SU-DHL-6 (cell line): Measurements from ENCODE around the gene MRE11.

ENCODE experiments used
- H2AFZ ChIP-seq: fragments of 200-600 bp; sonication (generic); 2 replicates; pipeline ENCODE4 v1.6.1; 2014; ENCODE audit warnings: low read depth, mild to moderate bottlenecking, moderate library complexity, mixed read lengths, antibody characterized with exemption, low read length; ENCODE audit not compliant: severe bottlenecking
- H3F3A ChIP-seq: fragments of 200-600 bp; shearing (Covaris generic); 2 replicates; pipeline ENCODE4 v1.6.0; 2016; ENCODE audit warnings: antibody characterized with exemption, mild to moderate bottlenecking; ENCODE audit not compliant: insufficient read depth
- H3K27ac ChIP-seq: fragments of 200-600 bp; sonication (generic); 2 replicates; pipeline ENCODE4 v1.5.1; 2016; ENCODE audit warnings: low read depth, mild to moderate bottlenecking, low read length, moderate library complexity, mixed read lengths
- H3K27me3 ChIP-seq: fragments of 200-600 bp; sonication (generic), shearing (Covaris generic); 2 replicates; pipeline ENCODE4 v1.6.0; 2014; ENCODE audit warnings: mild to moderate bottlenecking, low read length
- H3K36me3 ChIP-seq: fragments of 200-600 bp; sonication (generic); 2 replicates; pipeline ENCODE4 v1.6.1; 2014; ENCODE audit warnings: mild to moderate bottlenecking, low read length, mixed read lengths
- H3K4me2 ChIP-seq: fragments of 300-600, 200-600 bp; shearing (Covaris generic), sonication (generic); 2 replicates; pipeline ENCODE4 v1.6.0; 2014; ENCODE audit warnings: low read length, low read depth, mild to moderate bottlenecking; ENCODE audit not compliant: poor library complexity, severe bottlenecking
- H3K4me3 ChIP-seq: fragments of 200-600 bp; sonication (generic); 2 replicates; pipeline ENCODE4 v1.5.1; 2014; ENCODE audit warnings: antibody characterized with exemption, low read length, mild to moderate bottlenecking, mixed read lengths; ENCODE audit not compliant: insufficient read depth, poor library complexity, severe bottlenecking
- H3K79me2 ChIP-seq: fragments of 200-600 bp; sonication (generic); 2 replicates; pipeline ENCODE4 v1.6.1; 2014; ENCODE audit warnings: mild to moderate bottlenecking, low read length, moderate library complexity; ENCODE audit not compliant: insufficient read depth
- H3K9ac ChIP-seq: fragments of 200-600 bp; sonication (generic); 2 replicates; pipeline ENCODE4 v1.7.0; 2014; ENCODE audit warnings: mild to moderate bottlenecking, low read length
- H3K9me2 ChIP-seq: fragments of 200-600 bp; sonication (generic); replicated peaks from 2 replicates; pipeline ENCODE4 v1.6.1; 2014; ENCODE audit warnings: low read length; ENCODE audit not compliant: insufficient read depth
- H3K9me3 ChIP-seq: fragments of 200-600 bp; sonication (generic); 2 replicates; pipeline ENCODE4 v1.6.1; 2014; ENCODE audit warnings: low read length, mixed read lengths; ENCODE audit not compliant: insufficient read depth
- H4K20me1 ChIP-seq: fragments of 200-600 bp; sonication (generic); 2 replicates; pipeline ENCODE4 v1.6.1; 2014; ENCODE audit warnings: low read depth, mild to moderate bottlenecking, antibody characterized with exemption, low read length, moderate library complexity, mixed read lengths
- CTCF ChIP-seq: fragments of 200-600 bp; sonication (generic); IDR thresholded peaks from one replicate; pipeline ENCODE4 v1.5.1; 2017; ENCODE audit warnings: antibody characterized with exemption, mild to moderate bottlenecking, low read length, moderate library complexity; ENCODE audit not compliant: insufficient read depth, poor library complexity, severe bottlenecking
- EZH2phosphoT487 ChIP-seq: fragments of 200-600 bp; sonication (generic), shearing (Covaris generic); conservative IDR thresholded peaks from 2 replicates; pipeline ENCODE4 v1.6.1; 2018; ENCODE audit warnings: mild to moderate bottlenecking, antibody characterized with exemption, low read length, moderate library complexity, mixed read lengths

MRE11 gene

DNA sequence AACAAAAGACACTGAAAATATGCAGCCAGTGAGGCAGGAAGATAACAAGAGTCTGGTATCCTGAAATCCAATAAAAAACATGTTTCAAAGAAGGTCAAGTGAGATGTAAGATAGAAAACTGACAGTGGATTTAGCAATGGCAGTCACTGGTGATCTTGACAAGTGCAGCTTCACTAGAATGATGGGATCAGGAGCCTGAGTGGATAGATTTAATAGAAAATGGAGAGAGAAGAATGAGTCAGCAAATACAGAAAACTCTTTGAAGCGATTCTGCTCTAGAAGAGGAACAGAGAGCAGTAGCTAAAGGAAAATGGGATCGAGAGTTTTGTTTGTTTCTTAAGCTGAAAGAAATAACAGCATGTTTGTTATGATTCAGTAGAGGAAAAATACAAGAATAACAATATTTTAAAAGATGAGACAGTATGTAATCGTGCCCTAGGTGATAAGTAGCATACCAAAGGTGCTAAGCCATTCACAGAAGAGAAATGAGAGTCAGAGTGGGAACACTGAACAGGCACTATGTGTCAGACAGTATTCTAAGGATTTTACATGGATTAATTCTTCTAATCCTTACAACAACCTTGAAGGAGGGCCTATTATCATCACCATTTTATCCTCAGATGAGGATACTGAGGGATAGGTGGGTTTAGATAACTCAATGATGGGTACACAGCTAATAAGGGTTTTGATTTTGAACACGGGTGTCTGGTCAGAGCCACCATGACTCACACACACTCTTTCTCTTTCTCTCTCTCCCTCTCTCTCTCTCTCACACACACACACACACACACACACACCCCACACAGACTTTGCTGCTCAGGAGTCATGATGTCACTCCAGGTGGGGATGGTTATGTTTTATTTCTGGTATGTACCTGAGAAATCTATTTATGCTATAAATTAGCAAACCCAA is 36.3 kb downstream of the MRE11 start:
- peaks cover 39% of the 10 kb centered on the region; the same call in 1 of the 2 replicates for H3K36me3 ChIP-seq
- no peak overlapping the region for H3K4me3 ChIP-seq
- no peaks in the 10 kb centered on the region for H3K27me3 ChIP-seq
- H3K4me2 ChIP-seq, result no peak overlapping the region
- no peaks in the 10 kb centered on the region for H3K9me3 ChIP-seq
- H3K27ac ChIP-seq, result no peak overlapping the region
- no peaks in the 10 kb centered on the region for H3F3A ChIP-seq
- H3K79me2 ChIP-seq, result no peaks in the 10 kb centered on the region
- H4K20me1 ChIP-seq, result no peaks in the 10 kb centered on the region
- no peaks in the 10 kb centered on the region for H3K9me2 ChIP-seq
- H3K9ac ChIP-seq, result no peak overlapping the region
- H2AFZ ChIP-seq, result no peak overlapping the region
- no peak for TF ChIP-seq CTCF
- no peak for TF ChIP-seq EZH2phosphoT487

DNA sequence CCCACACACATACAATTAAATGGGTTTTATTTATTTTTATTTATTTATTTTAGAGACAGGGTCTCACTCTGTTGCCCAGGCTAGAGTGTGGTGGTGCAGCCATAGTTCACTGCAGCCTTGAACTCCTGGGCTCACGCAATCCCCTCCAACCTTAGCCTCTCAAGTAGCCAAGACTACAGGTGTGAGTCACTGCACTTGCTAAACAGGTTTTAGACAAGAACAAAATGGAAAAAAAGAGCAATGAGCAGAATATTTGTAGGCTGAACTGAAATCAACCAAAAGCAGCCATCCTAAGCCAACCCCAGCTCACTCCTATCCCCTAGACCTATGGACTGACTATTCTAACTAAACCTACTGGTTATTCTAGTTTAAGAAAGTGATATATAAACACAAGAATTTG is 37.8 kb downstream of the MRE11 start:
- Histone ChIP-seq H3K9ac (no peak overlapping the region), H3K4me3 (no peak overlapping the region)

GRCh38 chr11:94454301-94454700 is 39.3 kb downstream of the MRE11 start:
- Histone ChIP-seq H3K9me3 (no peaks in the 10 kb centered on the region), H3K27ac (no peak overlapping the region)
- no peak for TF ChIP-seq CTCF
- TF ChIP-seq EZH2phosphoT487, result no peak

More for the DNA sequence above, 37.8 kb downstream of the MRE11 start:
- Histone ChIP-seq H2AFZ (no peak overlapping the region), H3K9me2 (no peaks in the 10 kb centered on the region), H4K20me1 (no peaks in the 10 kb centered on the region), H3K79me2 (no peaks in the 10 kb centered on the region), H3K27ac (no peak overlapping the region), H3K27me3 (no peaks in the 10 kb centered on the region), H3K4me2 (no peak overlapping the region), H3K9me3 (no peaks in the 10 kb centered on the region), H3K36me3 (peaks cover 36% of the 10 kb centered on the region; the same call in 1 of the 2 replicates), H3F3A (no peaks in the 10 kb centered on the region)
- TF ChIP-seq CTCF (no peak), EZH2phosphoT487 (no peak)

More at GRCh38 chr11:94454301-94454700, 39.3 kb downstream of the MRE11 start:
- Histone ChIP-seq H3K4me2 (no peak overlapping the region), H3K9ac (no peak overlapping the region), H4K20me1 (no peaks in the 10 kb centered on the region), H3F3A (no peaks in the 10 kb centered on the region), H2AFZ (no peak overlapping the region), H3K27me3 (no peaks in the 10 kb centered on the region), H3K36me3 (peaks cover 24% of the 10 kb centered on the region; the same call in 1 of the 2 replicates), H3K9me2 (no peaks in the 10 kb centered on the region), H3K79me2 (no peaks in the 10 kb centered on the region), H3K4me3 (no peak overlapping the region)
